CD4-positive, alpha-beta T cell treated with Interleukin-4 for 1 hour (primary cell): ENCODE results near the gene CBFA2T3.
A peak's percentile ranks its signal among the peaks of the same experiment; 100 is the strongest.

Experiments
- DNase-seq, 2 donors: peaks; one replicate each; pipeline ENCODE4 v3.0.0-alpha.2; 2020 to 2022

Gene CBFA2T3

GRCh38 chr16:88937206-88937621, 39.8 kb downstream of the CBFA2T3 start:
- no peak for DNase-seq

- peak; percentile 10 to 52 for DNase-seq
Observed at GRCh38 chr16:88936556-88937205, 40.3 kb downstream of the CBFA2T3 start.

- peak; percentile 14 to 21 for DNase-seq
Observed at GRCh38 chr16:88936008-88936555, 40.9 kb downstream of the CBFA2T3 start.

GRCh38 chr16:88934066-88934667, 42.8 kb downstream of the CBFA2T3 start:
- DNase-seq, result no peak

GRCh38 chr16:88932929-88933328, 44.1 kb downstream of the CBFA2T3 start:
- no peak for DNase-seq

GRCh38 chr16:88931936-88932335, 45.1 kb downstream of the CBFA2T3 start:
- DNase-seq, result no peak

- no peak for DNase-seq
Observed at GRCh38 chr16:88931373-88931900, 45.6 kb downstream of the CBFA2T3 start.

GRCh38 chr16:88930716-88931115, 46.3 kb downstream of the CBFA2T3 start:
- no peak for DNase-seq

- no peak for DNase-seq
Observed at GRCh38 chr16:88929091-88929445, 47.9 kb downstream of the CBFA2T3 start.

- no peak for DNase-seq
Observed at GRCh38 chr16:88928405-88929090, 48.5 kb downstream of the CBFA2T3 start.

GRCh38 chr16:88927661-88928060, 49.3 kb downstream of the CBFA2T3 start:
- DNase-seq, result no peak

GRCh38 chr16:88927010-88927409, 50.0 kb downstream of the CBFA2T3 start:
- DNase-seq, result no peak

- no peak for DNase-seq
Observed at GRCh38 chr16:88926374-88926990, 50.5 kb downstream of the CBFA2T3 start.

GRCh38 chr16:88925540-88925887, 51.5 kb downstream of the CBFA2T3 start:
- no peak for DNase-seq

- peak; percentile 11 to 63 for DNase-seq
Observed at GRCh38 chr16:88924834-88925539, 52.0 kb downstream of the CBFA2T3 start.

GRCh38 chr16:88923926-88924833, 52.8 kb downstream of the CBFA2T3 start:
- DNase-seq, result no peak

- no peak for DNase-seq
Observed at GRCh38 chr16:88923450-88923849, 53.6 kb downstream of the CBFA2T3 start.

GRCh38 chr16:88922826-88923410, 54.1 kb downstream of the CBFA2T3 start:
- no peak for DNase-seq

- no peak for DNase-seq
Observed at GRCh38 chr16:88922114-88922825, 54.7 kb downstream of the CBFA2T3 start.

- DNase-seq, result no peak
Observed at GRCh38 chr16:88921591-88921990, 55.4 kb downstream of the CBFA2T3 start.
